HK-2 (cell line): ENCODE measurements around the gene PPIL6.
A peak's percentile ranks its signal among the peaks of the same experiment; 100 is the strongest.
"Not testable (repeated sequence)": the region's sequence is repeated elsewhere in the genome, so short reads cannot be mapped to it uniquely, and the experiment has no call there.

Source experiments
- DNase-seq: peaks from one replicate; pipeline ENCODE4 v3.0.0-alpha.2; 2018; ENCODE audit not compliant: unreplicated experiment

The PPIL6 gene

DNA sequence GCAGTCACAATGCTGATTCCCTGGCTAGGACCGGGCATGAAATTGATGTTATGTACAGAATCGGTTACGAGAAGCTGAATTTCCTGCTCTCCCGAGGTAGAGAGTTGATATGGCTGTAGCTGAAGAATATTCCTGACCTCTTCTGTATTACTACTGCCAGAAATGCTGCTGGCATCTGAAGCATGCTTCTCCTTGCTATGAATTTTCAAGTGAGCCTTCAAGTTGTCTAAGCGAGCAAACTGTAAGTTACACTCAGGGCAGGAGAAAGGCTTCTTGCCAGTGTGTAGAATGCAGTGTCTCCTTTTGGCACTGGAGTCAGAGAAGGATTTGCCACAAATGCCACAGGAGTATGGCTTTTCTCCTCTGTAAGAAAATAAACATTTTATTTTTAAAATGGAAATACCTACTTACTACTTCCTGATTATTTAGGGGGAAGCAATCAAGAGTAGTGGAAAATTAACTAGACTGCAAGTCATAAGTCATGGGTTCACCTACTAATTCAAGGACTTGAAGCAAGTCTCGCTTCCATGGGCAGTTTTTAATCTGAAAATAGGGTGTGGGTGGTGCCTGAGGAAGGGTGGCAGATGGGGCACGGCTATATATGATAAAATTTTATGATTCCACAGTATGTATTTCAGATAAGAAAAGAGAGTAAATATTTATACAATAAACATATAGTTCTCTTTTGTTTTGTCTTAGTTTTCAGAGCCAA, 25.9 kb upstream of the PPIL6 start:
- no peak for DNase-seq

DNA sequence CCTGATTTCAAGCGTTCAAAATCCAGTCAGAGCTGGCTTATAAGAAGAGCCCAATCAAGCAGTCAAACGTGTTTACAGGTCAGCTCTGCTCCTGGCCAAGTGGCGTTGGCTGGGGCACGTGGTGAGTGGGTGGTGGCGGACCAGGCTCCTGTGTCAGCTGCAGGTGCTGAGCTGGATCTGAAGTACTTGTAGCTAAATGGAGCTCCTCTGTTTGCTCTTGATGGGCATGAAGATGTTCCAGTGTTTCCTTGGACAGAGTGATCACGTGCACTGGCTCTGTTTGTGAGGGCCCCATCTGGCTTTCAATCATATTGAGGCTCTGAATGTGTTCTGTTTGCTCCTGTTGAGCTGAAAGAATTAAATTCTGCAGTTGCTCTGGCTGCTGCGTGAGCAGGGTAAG, 25.3 kb upstream of the PPIL6 start:
- DNase-seq = no peak

DNA sequence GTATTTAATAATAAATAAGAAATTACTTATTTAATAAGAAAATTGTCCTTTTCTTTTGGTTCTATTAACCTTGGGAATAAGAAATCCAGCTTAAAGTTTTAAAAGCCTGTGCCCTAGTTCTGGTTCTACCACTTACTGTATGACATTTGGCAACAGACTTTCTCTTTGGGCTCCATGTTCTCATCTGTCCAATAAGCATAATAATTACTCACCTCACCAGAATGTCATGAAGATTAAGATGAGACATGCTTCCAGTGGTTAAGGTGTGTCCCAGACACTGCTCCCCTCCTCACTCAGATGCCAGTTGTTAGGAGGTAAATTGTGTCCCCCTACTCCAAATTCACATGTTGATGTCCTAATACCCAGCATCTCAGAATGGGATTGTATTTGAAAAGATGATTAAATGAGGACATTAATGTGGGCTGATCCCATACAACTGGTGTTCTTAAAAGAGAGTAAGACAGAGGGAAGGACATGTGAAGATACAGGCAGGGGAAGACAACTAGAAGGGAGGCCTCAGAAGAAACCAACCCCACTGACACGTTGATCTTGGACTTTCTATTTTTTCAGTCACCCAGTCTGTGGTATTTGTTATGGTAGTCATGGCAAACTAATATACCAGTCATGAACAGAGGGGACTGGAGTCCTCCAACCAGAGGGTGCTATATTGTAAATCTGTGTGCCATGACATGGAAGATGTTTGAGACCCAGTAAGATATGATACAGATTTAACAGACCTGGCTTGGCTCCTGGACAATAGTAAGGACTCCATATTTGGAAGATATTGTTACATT, 21.5 kb upstream of the PPIL6 start:
- DNase-seq = no peak

DNA sequence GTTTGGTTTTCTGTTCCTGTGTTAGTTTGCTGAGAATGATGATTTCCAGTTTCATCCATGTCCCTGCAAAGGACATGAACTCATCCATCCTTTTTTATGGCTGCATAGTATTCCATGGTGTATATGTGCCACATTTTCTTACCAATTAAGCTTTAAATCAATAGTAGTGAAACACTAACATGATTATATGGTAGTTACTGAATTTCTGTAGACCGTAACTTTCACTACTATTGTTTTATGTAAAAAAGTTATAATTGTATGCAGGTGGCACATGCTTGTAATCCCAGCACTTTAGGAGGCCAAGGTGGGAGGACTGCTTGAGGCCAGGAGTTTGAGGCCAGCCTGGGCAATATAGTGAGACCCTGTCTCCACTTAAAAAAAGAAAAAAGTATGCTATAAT, 20.8 kb upstream of the PPIL6 start:
- DNase-seq = not testable (repeated sequence)

DNA sequence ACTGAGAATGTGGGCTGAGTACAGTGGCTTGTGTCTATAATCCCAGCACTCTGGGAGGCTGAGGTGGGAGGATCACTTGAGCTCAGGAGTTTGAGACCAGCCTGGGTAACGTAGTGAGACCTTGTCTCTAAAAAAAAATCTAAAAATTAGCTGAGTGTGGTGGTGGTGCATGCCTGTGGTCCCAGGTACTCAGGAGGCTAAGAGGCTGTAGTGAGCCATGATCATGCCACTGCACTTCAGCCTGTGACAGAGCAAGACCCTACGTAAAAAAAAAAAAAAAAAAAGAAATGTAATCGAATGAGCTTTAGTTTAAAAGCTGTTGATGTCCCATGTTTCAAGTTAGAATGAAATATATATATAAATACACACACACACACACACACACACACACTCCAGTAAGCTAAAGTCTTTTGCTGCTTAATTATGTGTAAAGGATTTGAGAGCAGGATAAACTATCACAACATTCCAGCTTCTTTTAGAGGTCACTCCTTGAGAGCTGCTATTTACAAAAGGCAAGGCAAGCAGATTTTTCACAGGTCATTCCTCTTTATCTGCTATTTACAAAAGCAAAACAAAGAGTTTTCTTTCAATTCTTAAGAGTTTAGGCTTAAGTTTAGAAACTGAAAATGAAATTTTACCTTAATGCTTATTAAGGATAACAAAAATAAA, 19.9 kb upstream of the PPIL6 start:
- no peak for DNase-seq

DNA sequence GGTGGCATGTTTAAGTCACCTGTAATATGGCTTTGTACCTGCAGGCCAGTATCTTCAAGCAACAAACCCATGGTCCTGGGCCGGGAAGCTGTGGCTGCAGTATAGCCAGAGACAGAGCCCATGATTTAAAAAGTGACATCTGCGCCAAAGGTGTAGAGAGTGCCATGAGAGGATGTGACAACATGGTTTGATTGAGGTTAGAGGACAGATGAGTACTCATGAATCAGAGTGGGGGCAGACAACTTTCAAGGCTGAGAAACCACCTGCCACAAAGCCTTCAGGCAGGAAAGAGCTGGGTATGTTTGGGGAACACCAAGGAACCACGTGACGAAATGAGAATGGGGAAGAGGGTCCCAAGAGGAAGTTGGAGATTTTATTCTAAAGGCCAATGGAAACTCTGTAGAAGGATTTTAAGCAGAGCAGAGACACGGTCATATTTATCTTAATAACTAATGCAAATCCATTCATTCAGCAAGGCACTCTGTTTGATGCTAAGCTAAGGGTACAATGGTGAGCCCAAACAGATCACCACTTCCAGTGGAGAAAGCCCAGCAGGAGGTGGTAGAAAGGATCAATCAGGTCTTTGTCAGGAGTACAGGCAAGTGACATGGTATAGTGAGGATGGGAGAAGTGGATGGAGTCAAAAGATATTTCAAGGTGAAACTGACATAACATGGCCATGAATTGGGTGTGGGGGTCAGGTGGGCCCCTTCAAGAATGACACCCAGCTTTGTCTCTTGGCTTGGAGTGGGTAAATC, 18.5 kb upstream of the PPIL6 start:
- DNase-seq = no peak

DNA sequence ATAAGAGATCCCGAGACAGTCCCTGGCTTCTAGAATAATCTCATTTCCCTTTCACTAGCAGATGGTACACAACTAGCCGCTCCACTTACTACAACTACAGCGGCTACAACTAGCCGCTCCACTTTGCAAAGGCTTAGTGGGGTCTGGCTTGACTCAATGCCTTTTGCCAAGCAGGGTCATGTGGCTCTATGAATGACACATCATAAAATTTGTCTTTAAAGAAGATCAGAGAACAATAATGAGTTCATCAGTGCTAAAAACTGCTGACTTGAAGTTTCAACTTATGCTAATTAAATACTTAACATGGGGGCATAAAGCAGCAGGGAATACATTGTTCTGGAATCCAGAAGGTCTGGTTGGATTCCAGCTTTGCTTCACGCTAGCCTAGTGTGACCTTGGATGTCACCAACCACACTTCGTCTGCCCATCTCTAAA, 17.2 kb upstream of the PPIL6 start:
- DNase-seq = no peak

DNA sequence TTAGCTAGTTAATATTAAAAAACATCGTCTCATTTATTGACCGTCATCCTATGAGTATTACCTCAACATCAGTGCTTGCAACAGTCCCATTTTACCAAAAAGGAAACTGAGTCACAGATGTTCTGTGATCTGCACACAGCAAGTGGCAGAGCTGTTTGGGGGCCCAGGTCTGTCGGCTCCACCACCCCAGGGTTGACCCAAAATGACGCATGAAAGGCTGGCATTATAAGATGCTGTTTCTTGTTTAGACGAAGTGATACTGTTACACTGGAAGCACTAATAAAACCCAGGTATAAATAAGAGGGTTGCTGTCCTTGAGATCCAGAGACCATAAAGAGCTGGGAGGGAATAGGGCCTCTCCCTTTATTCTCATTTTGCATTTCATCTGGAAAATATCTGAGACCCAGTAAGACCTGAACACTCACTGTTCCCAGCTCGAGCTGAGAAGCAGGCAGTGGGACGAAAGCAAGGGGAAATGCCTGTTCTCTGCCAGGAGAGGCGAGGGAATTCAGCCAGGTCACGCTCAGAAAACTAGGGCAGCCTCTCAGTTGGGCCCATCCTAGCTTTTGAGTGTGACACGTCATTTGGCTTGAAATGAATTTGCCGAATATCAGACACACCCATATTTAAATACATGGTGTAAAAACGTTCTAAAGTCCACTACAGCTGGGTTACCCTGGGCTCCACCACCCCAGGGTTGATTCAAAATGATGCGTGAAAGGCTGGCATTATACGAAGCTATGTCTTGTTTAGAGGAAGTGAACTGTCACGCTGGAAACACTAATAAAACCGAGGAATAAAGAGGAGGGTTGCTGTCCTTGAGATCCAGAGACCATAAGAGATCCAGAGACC, 16.5 kb upstream of the PPIL6 start:
- DNase-seq = no peak

DNA sequence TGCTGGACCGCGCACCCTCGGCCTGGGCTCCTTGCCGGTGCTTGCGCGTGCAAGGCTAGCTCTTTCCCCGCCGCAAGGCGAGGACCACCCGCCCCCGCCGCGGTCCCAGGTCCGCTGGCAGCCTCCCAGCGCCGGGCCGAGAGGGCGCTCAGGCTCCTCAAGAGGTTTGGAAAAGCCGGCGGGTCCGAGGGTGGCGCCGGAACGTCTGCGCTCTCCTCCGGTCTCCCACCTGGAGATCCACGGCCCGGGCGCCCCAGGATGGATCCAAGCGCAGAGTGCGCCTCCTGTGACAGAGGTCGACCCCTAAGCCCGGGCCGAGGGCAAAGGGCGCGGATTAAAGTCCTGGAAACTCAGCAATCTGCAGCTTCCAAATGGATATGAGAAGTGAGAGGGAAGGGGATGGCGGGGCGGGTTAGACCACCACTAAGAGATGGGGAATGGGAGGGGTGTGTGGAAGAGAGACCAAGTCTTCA, 15.7 kb upstream of the PPIL6 start:
- no peak for DNase-seq

DNA sequence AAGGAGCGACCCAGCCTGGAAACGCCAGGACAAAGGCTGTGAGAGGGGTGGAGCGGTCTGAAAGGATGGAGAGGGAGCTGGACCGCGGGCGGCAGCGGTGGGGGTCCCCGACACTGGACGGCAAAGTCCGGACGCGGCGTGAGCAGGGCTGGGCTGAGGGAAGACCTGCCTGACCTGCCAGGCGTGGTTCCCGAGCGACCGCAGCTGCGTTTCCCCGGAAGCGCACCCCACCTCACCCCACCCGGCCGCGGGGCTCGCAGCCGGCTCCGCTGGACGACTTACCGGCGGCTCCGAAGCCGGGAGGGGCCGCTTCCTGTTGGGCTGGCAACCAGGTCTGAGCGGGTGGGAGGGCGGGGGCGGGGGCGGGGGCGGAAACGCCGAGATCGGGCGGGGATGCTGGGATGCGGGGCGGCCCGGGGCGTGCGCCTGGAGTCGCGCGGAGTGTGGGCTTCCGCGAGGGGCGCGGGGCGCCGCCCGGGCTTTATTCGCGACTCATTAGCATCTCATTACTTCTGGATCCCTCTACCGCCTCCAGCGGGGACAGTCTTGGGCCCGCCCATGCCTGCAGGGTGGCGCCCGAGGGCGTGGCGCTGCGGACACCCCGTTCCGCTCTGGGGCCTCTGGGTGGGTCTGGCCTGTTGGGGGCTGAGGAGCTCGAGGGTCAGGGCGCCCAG, 15.1 kb upstream of the PPIL6 start, which contains the start of gene MICAL1:
Gene MICAL1 (minus strand): TSS at position 336 of the 674 bp plus-strand sequence. CDS start 1,576 bp downstream, outside the sequence.
- peak; percentile 67 for DNase-seq

DNA sequence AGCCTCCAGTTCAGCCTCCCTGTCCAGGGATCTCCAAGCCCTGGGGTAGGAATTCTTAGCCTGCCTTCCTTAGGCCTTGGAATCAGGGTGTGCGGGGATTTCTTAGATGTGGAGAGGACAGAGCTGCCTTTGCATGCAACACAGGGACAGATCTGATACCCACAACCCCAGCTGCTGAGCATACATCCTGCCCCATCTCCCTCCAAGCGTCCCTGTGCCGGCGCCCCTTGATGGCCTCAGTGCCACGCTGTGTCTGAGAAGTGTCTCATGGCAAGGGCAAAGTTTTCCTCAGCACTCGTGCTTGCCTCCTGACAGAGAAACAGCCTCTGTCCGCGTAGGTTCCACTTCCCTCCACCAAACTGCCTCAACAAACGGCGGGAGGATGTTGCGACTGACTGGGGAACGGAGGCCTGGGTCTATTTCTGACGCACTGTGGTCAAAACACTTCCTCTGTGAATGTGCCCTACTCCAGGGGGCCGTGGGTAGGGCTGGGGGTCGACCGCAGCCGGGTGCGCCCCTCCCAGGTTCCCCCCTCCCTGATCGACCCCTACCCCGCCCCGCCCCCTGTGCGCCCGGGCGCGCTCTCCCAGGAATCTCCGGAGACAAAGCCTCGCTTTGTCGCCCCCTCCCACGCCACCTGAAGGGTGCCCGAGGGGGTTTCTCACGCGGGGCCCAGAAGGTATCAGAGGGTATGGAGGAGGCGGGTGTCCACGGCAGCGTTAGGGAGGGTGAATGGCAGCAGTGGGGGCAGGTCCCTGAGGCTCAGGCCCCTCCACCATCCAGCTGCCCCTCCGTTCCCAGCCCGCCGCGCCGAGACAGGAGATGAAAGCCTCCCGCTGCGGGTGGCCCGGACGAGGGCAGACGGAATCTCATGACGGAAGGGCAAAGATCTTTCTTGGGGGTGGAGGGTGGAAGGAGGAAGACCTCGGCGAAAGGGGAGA, 14.3 kb upstream of the PPIL6 start:
- no peak for DNase-seq

DNA sequence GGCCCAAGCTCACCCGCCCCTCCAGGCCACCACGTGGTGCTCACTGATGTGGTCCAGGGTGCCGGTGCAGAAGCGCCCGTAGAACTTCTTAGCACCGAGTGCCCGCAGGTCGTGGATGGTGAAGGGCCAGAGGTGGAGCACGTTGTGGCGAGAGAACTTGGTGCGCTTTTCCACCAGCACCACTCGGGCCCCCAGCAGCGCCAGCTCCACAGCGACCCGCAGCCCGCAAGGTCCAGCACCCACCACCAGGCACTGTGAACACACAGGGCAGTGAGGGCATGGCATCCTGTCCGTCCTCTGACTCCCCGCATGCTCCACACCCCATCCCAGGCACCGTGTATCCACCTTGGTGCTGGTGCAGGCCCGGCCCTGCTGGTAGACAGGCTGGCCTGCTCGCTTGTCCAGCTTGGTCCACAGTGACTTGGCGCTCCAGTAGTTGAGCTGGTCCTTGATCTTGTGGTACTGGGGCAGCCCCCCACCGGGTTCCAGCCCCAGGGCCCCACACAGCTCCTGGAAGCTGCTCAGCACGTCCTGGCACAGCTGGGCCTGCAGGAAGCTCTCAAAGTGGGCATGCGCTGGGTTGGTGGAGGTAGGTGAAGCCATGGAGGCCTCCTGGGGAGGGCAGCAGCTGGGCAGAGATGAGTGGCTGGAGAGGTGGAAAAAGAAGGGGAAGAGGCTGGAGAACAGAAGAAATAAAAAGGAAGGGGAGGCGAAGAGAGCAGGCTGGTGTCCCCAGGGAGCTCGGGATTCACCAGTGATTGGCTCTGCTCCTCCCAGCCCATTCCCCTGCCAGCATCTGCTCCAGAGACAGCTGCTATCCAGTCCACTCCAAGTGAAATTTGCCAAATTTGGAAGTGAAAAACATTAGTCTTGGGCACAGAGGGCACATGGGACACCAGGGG, 13.4 kb upstream of the PPIL6 start:
- DNase-seq = no peak

DNA sequence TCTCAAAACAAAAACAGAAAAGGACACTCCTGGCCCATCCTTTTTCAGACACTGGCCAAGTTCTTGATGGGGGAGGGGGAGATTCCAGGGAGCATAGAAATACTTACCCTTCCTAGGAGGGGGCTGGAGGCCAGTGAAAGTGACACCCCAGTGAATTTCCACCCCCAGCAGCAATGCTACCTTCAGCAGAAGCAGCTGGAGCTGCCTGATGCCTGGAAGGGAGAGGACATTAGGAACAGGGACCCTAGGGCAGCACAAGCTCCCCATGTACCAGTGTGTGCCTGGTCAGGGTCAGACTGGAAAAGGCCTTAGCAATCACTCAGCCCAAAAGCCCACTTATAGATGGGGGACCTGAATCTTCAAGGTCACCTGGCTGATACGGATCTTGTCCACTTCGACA, 12.7 kb upstream of the PPIL6 start:
- no peak for DNase-seq

DNA sequence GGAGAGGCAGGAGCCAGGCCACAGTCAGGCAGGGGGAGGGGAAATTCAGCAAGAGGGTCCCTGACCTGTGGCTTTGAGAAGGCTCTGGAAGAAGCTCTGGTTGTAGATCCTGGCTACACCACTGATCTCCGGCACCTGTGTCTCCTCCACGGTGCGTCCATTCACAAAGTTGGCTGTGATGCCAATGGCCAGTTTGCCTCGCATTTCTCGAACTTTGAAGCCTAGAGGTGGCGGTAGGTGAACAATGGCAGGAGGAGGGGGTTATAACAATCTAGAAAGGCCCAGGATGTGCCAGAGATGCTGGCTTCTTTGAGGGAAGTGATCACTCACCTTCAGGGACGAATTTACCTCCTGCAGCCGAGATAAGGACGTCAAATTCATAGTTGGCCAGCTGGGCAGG, 11.8 kb upstream of the PPIL6 start:
- DNase-seq = no peak

DNA sequence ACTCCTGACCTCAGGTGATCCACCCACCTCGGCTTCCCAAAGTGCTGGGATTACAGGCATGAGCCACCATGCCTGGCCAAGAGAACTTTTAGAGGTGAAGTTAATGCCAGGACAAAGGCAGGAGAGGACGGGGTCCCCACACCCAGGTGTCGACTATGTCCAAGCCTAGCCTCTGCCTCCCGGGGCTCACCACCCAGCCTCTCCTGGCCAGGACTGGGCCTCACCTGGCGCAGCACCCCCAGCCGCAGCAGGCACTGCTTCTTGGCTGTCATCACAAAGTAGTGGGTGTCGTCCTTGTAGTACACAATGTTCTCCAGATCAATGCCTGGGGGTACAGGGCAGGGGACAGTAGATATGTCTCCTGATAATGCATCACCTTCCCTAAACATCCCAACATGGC, 10.9 kb upstream of the PPIL6 start:
- no peak for DNase-seq

DNA sequence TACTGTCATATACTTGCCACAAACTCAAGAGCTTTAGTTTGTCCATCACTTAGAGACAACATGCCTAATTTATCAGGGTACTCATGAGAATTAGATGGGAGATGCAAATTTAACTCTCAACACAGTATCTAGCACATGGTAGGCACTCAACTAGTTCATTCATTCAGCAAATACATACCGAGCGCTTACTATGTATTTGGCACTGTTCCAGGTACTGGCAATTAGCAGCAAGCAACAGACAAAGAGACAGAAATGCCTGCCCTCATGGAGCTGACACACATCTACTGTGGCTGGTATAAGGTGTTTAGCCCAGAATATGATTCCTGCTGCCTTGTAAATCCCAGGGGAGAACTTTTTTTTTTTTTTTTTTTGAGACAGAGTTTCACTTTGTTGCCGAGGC, 10.4 kb upstream of the PPIL6 start:
- DNase-seq = no peak

DNA sequence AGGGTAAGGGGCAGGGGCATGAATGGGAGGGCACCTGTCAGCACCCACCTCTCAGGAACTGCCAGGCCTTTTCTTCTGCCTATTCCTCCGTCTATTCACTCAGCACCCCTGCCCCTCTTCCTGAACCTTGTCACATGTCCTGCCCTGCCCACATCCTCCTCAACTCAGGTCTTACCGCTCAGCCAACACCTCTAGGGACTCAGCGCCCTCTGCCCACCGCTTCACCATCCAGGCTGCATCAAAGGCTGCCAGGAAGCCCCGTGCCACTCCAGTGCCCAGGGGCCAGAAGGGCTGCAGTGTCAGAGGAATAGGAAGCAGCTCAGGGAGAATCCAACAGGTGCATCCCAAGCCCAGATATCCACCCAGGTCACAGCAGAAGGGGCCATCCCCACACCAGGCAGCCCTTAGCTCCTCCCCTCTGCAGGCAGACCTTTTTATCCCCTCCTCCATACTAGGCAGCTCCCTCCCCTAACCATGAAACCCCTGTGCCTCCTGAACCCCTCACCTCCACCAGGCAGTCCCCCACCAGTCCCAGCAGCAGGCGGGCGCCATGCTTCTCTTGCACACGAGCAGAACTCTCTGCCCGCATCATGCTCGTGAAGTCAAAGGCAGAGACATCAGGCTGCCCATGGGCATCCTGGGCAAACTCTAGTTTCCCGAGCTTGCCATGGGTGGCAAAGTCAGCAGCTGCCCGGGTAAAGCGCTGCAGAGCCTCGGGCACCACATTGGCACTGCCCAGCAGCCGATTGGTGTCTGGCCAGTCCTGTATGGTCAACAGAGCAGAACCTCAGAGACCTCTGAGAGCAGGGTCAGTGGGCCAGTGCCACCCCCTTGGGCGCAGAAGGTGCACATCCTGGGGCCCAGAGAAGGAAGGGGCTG, 9.6 kb upstream of the PPIL6 start:
- no peak for DNase-seq
